ENCODE data around the gene ZNF423.

The ZNF423 gene

GRCh38 chr16:49619811-49620157 lies 236.1 kb downstream of the ZNF423 start:
- no peak overlapping the region for H3K4me3 ChIP-seq (ENCODE audit: low read length)
- WGBS: 100% methylated on average over 2 of the region's 2 CpGs
- no peak overlapping the region for H3K9ac ChIP-seq (ENCODE audit: low read depth, low read length)

DNA sequence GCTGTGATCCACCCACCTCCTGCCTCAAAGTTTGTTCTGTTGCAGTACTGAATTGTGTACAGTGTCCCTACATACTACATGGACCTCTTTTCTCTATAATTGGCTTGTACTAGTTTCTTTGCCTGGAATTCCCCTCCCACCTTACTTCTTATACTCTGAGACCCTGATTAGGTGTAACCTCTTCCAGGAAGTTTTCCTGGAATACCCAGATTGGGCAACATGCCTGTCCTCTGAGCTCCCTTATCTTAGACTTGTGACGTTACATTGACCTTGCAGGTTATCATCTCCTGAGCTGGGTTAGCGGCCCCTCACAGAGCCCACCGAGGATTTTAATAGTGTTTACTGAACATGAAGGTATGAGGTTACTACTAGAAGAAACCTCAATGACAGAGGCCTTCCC lies 237.0 kb downstream of the ZNF423 start:
- no peak overlapping the region for H3K9ac ChIP-seq (ENCODE audit: low read depth, low read length)
- no peaks in the 10 kb centered on the region for H3K9me3 ChIP-seq (ENCODE audit: insufficient read depth, low read depth, low read length)
- H3K4me3 ChIP-seq (ENCODE audit: low read length): no peak overlapping the region
- WGBS: 85% methylated on average over 3 of the region's 3 CpGs
- no peaks in the 10 kb centered on the region for H3K27me3 ChIP-seq (ENCODE audit: insufficient read depth, low read length)
- no peak overlapping the region for H3K27ac ChIP-seq (ENCODE audit: low read depth, low read length)
- peaks cover 5% of the 10 kb centered on the region; the same call in 1 of the 2 replicates for H3K36me3 ChIP-seq (ENCODE audit: insufficient read depth, low read length)
- 0 out of 2 replicates have a peak, but pooled peaks cover 11% of the 10 kb centered on the region for H3K4me1 ChIP-seq (ENCODE audit: insufficient read depth, low read length)

More at GRCh38 chr16:49619811-49620157, 236.1 kb downstream of the ZNF423 start:
- Histone ChIP-seq H3K36me3 (ENCODE audit: insufficient read depth, low read length) (peaks cover 7% of the 10 kb centered on the region; the same call in 1 of the 2 replicates), H3K4me1 (ENCODE audit: insufficient read depth, low read length) (0 out of 2 replicates have a peak, but pooled peaks cover 11% of the 10 kb centered on the region), H3K27ac (ENCODE audit: low read depth, low read length) (no peak overlapping the region), H3K9me3 (ENCODE audit: insufficient read depth, low read depth, low read length) (no peaks in the 10 kb centered on the region), H3K27me3 (ENCODE audit: insufficient read depth, low read length) (no peaks in the 10 kb centered on the region)

- H3K9ac ChIP-seq (ENCODE audit: low read depth, low read length): no peak overlapping the region
- WGBS: 87% methylated on average over 6 of the region's 6 CpGs
- H3K4me1 ChIP-seq (ENCODE audit: insufficient read depth, low read length): 0 out of 2 replicates have a peak, but pooled peaks cover 11% of the 10 kb centered on the region
Measured at GRCh38 chr16:49617710-49618330, 238.1 kb downstream of the ZNF423 start.

DNA sequence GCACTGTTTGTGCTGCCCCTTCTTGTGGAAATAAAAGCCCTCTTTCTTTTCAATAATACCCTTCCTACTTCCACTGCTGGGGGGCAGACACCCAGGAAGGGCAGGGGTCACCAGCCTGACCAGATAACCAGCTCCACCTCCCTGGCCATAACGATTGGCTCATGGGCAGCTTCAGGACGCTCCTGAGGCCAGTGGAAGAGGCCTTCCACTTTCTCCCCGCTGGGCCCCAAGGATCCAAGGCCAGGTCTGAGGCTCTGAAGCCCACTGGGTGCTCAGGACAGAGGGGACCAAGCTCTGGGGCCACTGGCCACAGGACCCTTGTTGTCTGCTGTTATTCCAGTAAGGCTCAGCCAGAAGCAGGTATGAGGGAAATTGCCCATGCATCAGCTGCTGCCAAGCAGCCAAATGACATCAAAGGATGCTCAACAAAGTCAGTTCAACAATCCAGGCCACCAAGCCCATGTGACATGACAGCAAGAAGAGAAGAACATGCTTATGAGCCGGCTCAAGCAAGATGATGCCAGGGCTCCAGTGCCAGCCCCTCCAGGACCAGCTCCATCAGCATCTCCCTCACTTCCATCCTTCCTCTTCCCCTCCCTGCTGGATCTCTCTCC lies 238.8 kb downstream of the ZNF423 start:
- no peaks in the 10 kb centered on the region for H3K27me3 ChIP-seq (ENCODE audit: insufficient read depth, low read length)

More at GRCh38 chr16:49617710-49618330, 238.1 kb downstream of the ZNF423 start:
- Histone ChIP-seq H3K9me3 (ENCODE audit: insufficient read depth, low read depth, low read length) (no peaks in the 10 kb centered on the region), H3K27ac (ENCODE audit: low read depth, low read length) (no peak overlapping the region), H3K27me3 (ENCODE audit: insufficient read depth, low read length) (no peaks in the 10 kb centered on the region), H3K36me3 (ENCODE audit: insufficient read depth, low read length) (peaks cover 5% of the 10 kb centered on the region; the same call in 1 of the 2 replicates), H3K4me3 (ENCODE audit: low read length) (no peak overlapping the region)

GRCh38 chr16:49615576-49615975 lies 240.3 kb downstream of the ZNF423 start:
- WGBS: 93% methylated on average over 8 of the region's 8 CpGs

More for the DNA sequence above, 238.8 kb downstream of the ZNF423 start:
- Histone ChIP-seq H3K27ac (ENCODE audit: low read depth, low read length) (no peak overlapping the region), H3K9me3 (ENCODE audit: insufficient read depth, low read depth, low read length) (no peaks in the 10 kb centered on the region), H3K9ac (ENCODE audit: low read depth, low read length) (no peak overlapping the region), H3K4me3 (ENCODE audit: low read length) (no peak overlapping the region), H3K4me1 (ENCODE audit: insufficient read depth, low read length) (0 out of 2 replicates have a peak, but pooled peaks cover 11% of the 10 kb centered on the region), H3K36me3 (ENCODE audit: insufficient read depth, low read length) (peaks cover 5% of the 10 kb centered on the region; the same call in 1 of the 2 replicates)
- 92% methylated on average over 4 of the region's 4 CpGs for WGBS

GRCh38 chr16:49610983-49611382 lies 244.9 kb downstream of the ZNF423 start:
- 73% methylated on average over 2 of the region's 3 CpGs for WGBS
- Histone ChIP-seq H3K27ac (ENCODE audit: low read depth, low read length) (no peak overlapping the region), H3K4me3 (ENCODE audit: low read length) (no peak overlapping the region), H3K4me1 (ENCODE audit: insufficient read depth, low read length) (peaks cover 14% of the 10 kb centered on the region), H3K9ac (ENCODE audit: low read depth, low read length) (no peak overlapping the region), H3K9me3 (ENCODE audit: insufficient read depth, low read depth, low read length) (no peaks in the 10 kb centered on the region), H3K36me3 (ENCODE audit: insufficient read depth, low read length) (no peaks in the 10 kb centered on the region; the same call in 1 of the 2 replicates), H3K27me3 (ENCODE audit: insufficient read depth, low read length) (no peaks in the 10 kb centered on the region)

More at GRCh38 chr16:49615576-49615975, 240.3 kb downstream of the ZNF423 start:
- Histone ChIP-seq H3K36me3 (ENCODE audit: insufficient read depth, low read length) (peaks cover 5% of the 10 kb centered on the region; the same call in 1 of the 2 replicates), H3K27me3 (ENCODE audit: insufficient read depth, low read length) (no peaks in the 10 kb centered on the region), H3K27ac (ENCODE audit: low read depth, low read length) (no peak overlapping the region), H3K9ac (ENCODE audit: low read depth, low read length) (no peak overlapping the region), H3K4me3 (ENCODE audit: low read length) (no peak overlapping the region), H3K4me1 (ENCODE audit: insufficient read depth, low read length) (0 out of 2 replicates have a peak, but pooled peaks cover 2% of the 10 kb centered on the region), H3K9me3 (ENCODE audit: insufficient read depth, low read depth, low read length) (no peaks in the 10 kb centered on the region)

DNA sequence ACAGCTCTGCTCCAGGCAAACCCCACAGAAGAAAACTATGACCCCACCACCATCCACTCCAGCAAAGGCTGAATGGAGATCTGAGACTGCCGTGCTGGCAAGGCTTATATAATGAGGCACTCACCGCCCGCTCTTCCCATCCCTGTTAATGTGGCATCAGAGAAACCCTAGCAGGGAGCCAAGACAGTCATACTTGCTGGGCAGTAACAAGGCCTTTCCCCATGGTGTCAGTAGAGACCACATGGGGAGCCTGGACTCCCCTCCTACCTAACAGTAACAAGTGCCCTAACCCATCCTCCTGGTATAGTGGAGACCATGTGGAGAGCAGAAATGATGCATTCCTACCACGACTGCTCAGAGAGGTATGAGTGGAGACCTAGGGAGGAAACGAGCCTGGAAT lies 247.1 kb downstream of the ZNF423 start:
- H3K4me1 ChIP-seq (ENCODE audit: insufficient read depth, low read length): peaks cover 14% of the 10 kb centered on the region
- H3K9me3 ChIP-seq (ENCODE audit: insufficient read depth, low read depth, low read length): no peaks in the 10 kb centered on the region
- no peak overlapping the region for H3K4me3 ChIP-seq (ENCODE audit: low read length)
- H3K27me3 ChIP-seq (ENCODE audit: insufficient read depth, low read length): no peaks in the 10 kb centered on the region
- no peak overlapping the region for H3K9ac ChIP-seq (ENCODE audit: low read depth, low read length)
- no peak overlapping the region for H3K27ac ChIP-seq (ENCODE audit: low read depth, low read length)
- WGBS: 73% methylated on average over 5 of the region's 5 CpGs
- H3K36me3 ChIP-seq (ENCODE audit: insufficient read depth, low read length): no peaks in the 10 kb centered on the region; the same call in 1 of the 2 replicates

DNA sequence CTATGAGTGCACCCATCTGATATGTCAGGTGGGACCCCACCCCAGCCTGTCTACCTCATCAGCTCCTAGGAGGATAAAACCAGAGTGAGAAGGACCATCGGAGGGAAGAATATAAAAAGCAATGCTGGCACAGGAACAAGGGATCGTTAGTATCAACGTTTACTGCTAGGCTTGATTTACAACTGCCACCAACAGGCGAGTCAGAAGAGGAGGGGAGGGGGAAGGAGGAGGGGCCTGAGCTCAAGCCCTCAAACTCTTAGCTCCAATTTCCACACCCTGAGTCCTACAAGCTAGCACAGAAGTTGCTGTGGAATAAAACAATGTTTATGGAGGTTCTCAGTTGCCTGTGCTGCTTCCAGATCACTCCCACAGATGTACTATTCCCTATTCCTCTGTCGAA lies 247.8 kb downstream of the ZNF423 start:
- WGBS: 41% methylated on average over 3 of the region's 5 CpGs
- peaks cover 14% of the 10 kb centered on the region for H3K4me1 ChIP-seq (ENCODE audit: insufficient read depth, low read length)
- no peak overlapping the region for H3K4me3 ChIP-seq (ENCODE audit: low read length)
- no peak overlapping the region for H3K9ac ChIP-seq (ENCODE audit: low read depth, low read length)
- no peak overlapping the region for H3K27ac ChIP-seq (ENCODE audit: low read depth, low read length)
- no peaks in the 10 kb centered on the region for H3K9me3 ChIP-seq (ENCODE audit: insufficient read depth, low read depth, low read length)
- H3K27me3 ChIP-seq (ENCODE audit: insufficient read depth, low read length): no peaks in the 10 kb centered on the region
- no peaks in the 10 kb centered on the region; the same call in 1 of the 2 replicates for H3K36me3 ChIP-seq (ENCODE audit: insufficient read depth, low read length)

- Histone ChIP-seq H3K27me3 (ENCODE audit: insufficient read depth, low read length) (no peaks in the 10 kb centered on the region), H3K27ac (ENCODE audit: low read depth, low read length) (no peak overlapping the region), H3K36me3 (ENCODE audit: insufficient read depth, low read length) (no peaks in the 10 kb centered on the region), H3K9me3 (ENCODE audit: insufficient read depth, low read depth, low read length) (no peaks in the 10 kb centered on the region), H3K4me3 (ENCODE audit: low read length) (no peak overlapping the region), H3K9ac (ENCODE audit: low read depth, low read length) (no peak overlapping the region), H3K4me1 (ENCODE audit: insufficient read depth, low read length) (peaks cover 22% of the 10 kb centered on the region)
- WGBS: 89% methylated on average over 14 of the region's 14 CpGs
Measured at GRCh38 chr16:49605536-49606254, 250.2 kb downstream of the ZNF423 start.

DNA sequence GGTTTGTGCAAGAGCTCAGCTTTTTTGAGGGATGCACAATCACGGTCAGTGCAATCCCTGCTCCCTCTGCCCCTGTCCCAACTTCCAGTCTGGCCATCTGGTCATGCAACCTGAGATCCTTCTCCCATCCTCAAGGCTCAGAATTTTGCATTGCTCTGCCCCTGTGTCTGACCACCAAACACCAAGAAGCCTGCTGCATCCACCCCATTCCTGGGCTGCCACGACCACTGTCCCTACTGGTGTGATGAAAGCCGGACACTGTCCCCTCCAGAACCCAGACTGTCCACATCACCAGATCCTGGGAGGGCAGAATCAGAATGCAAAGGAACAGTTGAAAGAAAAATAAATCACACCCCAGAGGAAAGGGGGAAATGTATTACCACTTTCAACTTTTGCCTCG lies 251.3 kb downstream of the ZNF423 start:
- Histone ChIP-seq H3K9me3 (ENCODE audit: insufficient read depth, low read depth, low read length) (no peaks in the 10 kb centered on the region), H3K4me1 (ENCODE audit: insufficient read depth, low read length) (peaks cover 22% of the 10 kb centered on the region), H3K27me3 (ENCODE audit: insufficient read depth, low read length) (no peaks in the 10 kb centered on the region), H3K4me3 (ENCODE audit: low read length) (no peak overlapping the region), H3K9ac (ENCODE audit: low read depth, low read length) (no peak overlapping the region), H3K36me3 (ENCODE audit: insufficient read depth, low read length) (no peaks in the 10 kb centered on the region), H3K27ac (ENCODE audit: low read depth, low read length) (no peak overlapping the region)
- 90% methylated on average over 4 of the region's 4 CpGs for WGBS

DNA sequence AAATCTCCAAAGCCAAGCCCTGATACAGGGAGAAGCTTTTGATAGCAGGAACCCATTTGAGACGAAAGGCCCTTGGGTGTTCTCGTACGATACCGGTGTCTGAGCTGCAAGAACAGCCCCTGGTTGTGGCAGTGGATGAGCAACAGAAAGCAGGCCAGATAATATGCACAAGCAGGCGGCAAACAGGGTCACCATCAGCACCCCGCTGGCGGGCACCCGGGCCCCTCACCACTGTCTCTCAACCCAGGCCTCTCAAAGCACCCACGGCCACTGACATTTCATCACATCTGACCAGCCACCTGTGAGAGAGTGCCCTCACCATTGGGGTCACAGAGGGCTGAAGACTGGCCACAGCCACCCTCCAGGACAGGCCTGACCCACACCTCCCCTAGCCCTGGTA lies 252.0 kb downstream of the ZNF423 start:
- Histone ChIP-seq H3K9ac (ENCODE audit: low read depth, low read length) (no peak overlapping the region), H3K27me3 (ENCODE audit: insufficient read depth, low read length) (no peaks in the 10 kb centered on the region), H3K9me3 (ENCODE audit: insufficient read depth, low read depth, low read length) (no peaks in the 10 kb centered on the region), H3K4me1 (ENCODE audit: insufficient read depth, low read length) (peaks cover 20% of the 10 kb centered on the region), H3K36me3 (ENCODE audit: insufficient read depth, low read length) (no peaks in the 10 kb centered on the region), H3K4me3 (ENCODE audit: low read length) (no peak overlapping the region), H3K27ac (ENCODE audit: low read depth, low read length) (no peak overlapping the region)
- 91% methylated on average over 9 of the region's 9 CpGs for WGBS
